GM18873 (cell line): Measurements from ENCODE around the gene ADRA2B.
"Not testable (repeated sequence)": the region's sequence is repeated elsewhere in the genome, so short reads cannot be mapped to it uniquely, and the experiment has no call there.

Experiments
- ATAC-seq: cut with Tn5 transposase; IDR thresholded peaks from one replicate; pipeline ENCODE4 v1.9.1; 2021; ENCODE audit warnings: mild to moderate bottlenecking, moderate library complexity, moderate number of reproducible peaks; ENCODE audit not compliant: unreplicated experiment, low FRiP score

The ADRA2B gene

DNA sequence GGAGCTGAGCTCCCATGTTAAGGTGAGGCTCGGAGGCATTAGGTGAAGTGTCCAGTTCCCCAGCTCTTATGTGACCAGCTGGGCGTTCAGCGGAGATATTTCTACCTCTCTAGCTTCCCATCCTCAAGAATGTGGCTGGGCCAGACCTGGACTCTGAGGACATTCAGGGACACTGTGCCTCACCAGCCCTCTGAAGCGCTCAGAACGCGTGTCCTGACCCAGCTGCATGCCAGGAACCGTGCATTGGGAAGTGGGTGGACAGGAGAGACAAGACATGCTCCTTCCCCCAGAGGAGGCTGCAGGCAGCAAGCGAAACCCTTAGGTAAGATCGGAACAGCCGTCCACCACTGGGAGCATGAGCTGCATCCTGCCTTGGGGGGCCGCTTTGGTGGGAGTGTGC is 43.6 kb downstream of the ADRA2B start:
- ATAC-seq, result no peak

DNA sequence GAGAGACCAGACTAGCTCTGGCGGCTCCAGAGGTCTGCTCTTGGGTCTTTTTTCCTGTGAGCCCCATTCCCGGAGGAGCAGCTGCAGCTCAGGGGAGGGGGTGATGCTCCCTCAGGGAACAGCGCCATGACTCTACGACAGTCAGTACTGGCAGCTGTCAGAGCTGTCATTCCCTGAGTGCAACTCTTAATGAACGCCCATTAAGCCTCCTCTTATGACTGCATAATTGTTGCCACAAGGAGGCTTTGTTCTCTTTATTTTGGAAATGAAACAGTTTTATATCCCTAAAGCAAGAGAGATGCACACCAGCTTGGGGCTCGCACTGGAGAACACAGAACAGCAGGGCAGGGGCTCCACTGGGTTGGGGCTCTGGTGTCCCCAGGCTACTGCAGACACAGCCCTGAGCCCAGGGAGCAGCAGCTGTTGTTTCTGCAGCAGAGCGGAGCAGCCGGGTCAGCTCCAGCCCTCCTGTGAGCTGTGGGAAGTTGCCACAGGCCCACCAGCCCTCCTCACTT is 44.3 kb downstream of the ADRA2B start:
- not testable (repeated sequence) for ATAC-seq

DNA sequence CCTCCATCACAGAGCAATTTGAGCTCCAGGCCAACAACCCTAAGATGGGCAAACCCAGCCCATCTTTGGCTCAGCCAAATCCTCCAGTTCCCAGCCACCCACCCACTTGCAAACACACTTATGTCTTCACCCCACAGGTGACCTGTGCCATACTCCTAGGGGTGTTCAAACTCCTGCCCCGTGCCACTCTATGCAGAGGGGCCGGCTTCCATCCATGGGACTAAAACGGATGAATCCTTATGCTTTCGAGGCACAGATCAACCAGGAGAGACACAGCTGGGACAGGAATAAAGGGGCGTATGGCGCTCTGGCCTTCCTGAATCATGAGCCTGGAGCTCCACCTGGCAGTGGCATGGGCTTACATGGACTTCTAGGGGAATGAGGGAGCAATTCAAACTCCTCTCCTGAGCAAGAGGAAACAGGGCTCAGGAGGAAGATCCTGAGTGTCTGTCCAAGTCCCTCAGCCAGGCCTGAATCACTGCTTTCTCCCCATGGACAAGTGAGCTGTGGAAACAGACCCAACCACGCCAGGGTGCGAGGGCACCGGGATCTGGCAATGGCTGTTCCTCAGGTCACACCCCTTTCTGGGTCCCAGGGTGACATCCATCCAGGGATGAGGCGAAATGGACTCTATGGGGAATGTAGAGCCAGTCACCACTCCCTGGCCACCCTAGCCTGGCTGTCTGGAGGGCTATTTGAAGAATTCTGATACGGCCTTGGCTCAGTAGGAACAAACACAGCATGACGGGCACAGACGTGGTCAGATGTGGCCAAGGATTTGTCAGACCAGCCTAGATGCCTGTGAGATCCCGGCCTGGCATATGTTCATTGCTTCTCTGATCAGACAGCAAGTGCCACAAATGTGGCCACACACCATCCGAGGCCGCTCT is 45.0 kb downstream of the ADRA2B start:
- not testable (repeated sequence) for ATAC-seq

DNA sequence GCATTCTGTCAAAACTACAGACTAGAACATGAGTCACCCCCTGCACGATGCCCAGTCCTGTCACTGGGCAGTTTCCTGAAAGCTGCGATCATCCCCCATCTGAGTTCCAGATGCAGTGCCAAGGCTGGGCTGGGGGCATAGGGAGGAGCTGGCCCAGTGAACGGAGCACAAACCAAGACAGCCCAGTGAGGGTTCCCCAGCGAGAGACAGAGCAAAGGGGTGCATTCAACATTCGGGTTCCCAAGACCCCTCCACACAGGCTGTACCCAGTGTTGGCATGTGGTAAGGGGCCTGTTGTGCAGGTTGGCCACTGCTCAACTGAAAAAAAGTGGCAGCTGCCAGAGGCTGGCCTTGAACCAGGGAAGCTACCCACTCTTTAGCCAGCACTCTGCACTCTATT is 46.0 kb downstream of the ADRA2B start:
- not testable (repeated sequence) for ATAC-seq

DNA sequence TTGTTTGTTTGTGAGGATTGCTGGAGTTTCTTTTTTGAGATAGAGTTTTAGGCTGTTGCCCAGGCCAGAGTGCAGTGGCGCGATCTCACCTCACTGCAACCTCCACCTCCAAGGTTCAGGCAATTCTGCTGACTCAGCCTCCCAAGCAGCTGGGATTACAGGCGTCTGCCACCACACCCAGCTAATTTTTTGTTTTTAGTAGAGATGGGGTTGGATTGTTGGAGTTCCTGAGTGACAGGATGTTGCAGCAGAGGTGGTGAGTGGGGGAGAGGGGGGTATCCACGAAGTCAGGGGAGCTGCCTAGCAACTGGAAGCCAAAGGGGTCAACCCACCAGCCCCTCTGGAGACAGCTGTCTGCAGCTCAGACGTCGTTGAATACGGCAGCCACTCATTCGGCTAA is 46.5 kb downstream of the ADRA2B start:
- ATAC-seq, result not testable (repeated sequence)

DNA sequence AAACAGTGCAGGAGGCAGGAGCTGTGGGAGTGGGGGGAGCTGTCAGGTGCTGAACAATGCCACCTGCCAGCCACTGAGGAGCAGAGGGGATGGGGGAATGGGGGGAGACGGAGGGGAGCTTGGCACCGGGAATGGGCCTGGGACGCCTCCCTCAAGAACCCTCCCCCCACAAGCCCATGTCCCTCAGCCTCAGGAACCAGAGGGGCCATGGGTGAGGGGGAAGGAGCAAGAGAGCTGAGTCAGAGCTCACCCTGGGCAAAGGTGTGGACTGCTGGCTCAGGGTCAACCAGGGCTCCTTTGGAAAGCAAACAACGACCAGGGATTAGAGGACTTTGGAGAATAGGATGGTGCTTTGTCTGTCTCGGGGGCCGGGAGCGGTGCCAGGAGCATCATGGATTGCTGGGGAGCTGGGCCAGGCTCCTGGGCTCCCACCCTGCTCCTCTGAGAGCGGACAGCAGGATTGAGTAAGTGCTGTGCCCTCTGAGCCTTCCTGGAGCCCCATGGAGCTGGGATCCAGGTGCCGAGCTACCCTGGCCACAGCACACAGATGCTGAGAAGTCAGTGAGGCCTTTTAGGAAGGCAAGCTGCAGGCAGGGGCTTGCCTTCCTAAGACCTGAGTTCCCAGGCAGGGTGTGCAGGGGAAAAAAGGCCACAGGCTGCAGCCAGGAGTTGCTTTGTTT is 48.3 kb downstream of the ADRA2B start:
- not testable (repeated sequence) for ATAC-seq

DNA sequence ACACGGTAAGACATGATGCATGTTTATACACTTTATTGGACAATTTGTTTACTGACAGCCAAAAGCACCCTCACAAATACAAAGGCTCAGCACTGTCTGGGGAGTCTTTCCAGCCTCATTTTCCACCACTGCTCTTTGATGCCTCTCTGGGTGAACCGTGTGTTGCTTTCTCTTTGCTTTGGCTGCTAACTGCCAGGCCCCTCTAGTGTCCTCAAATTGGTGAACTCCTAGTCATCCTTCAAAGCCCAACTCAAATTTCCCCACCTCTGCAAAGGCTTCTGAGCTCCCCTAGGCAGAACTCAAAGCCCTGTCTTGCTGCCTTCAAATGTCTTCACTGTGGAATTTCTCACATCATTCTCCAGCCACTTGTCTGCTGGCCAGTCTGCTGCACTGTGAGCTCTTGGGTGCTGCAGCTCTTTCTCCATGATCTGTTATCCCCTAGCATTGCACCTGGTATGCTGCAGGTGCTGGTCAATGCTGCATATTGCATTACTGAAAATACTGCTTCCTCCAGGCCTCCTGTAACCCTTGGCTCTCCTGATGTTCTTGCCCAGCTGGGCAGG is 49.2 kb downstream of the ADRA2B start:
- ATAC-seq, result not testable (repeated sequence)

DNA sequence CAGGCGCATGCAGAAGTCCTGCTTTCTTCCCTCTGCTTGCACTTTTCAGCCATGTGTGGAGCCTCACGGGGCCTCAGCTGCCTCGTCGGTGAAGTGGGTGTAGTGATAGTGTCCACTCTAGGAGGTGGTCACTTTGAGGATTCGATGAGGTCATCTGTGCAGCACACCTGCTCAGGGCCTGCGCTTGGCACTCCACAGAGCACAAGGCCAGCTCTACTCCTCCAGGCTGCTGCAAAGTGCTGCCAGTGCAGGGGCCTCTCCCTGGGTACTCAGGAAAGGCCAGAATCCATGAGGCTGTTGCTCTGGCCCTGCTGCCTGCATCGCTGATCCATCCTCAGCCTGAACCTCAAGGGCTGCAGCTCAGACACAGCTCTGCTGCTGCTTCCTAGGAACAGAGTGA is 49.9 kb downstream of the ADRA2B start:
- ATAC-seq, result not testable (repeated sequence)

DNA sequence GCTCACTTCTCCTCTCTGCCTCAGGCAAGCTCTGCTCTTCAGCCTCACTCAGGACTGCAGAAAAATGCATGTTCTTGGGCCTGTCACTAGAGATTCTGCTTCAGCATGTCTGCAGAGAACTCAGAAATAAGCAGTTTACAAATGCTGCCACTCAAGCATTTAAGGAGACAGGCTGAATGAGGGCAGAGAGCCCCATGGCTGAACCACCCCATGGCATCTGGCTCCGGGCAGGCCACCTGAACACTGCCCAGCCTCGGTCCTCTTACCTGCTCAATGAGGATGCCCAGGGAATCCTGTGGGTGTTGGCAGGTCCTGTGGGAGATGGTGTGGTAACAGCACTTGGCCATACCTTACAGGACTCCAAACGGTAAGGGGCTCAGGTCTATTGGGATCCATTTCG is 50.4 kb downstream of the ADRA2B start:
- not testable (repeated sequence) for ATAC-seq

DNA sequence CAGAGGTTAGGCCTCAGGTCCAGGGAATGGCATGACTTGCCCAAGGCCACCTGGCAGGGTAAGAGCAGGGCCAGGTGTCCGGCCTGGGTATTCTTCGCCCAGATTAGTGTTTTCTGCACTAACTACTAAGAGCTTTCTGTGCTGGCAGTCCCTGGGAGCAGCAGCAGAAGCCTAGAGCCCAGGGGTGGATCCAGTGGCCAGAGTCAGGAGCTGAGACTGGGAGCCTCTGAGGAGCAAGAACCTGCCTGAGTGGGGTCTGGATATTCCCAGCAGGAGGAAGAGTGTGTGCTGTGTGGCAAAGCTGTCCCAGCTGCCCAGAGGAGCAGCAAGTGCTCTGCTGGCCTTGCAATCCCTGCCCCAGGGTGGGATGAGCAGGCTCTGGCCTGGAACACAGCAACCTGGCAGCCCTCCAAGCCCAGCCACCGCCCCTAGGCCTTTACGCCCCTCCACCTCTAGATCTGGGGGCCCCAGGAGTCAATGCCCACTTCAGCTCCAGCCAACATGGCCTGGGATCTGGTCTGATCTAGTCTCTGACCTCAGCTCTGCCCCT is 50.9 kb downstream of the ADRA2B start:
- ATAC-seq, result no peak

DNA sequence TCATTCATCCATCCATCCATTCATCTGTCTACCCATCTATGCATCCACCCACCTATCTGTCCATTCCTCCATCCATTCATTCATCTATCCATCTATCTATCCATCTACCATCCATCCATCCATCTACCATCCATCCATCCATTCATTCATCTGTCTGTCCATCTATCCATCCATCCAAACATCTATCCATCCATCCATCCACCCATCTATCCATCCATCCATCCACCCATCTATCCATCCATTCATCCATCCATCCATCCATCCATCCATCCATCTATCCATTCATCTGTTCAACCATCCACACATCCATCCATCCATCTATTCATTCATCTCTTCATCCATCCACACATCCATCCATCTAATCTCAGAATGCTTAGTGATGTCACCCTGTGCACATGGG is 51.6 kb downstream of the ADRA2B start:
- not testable (repeated sequence) for ATAC-seq

DNA sequence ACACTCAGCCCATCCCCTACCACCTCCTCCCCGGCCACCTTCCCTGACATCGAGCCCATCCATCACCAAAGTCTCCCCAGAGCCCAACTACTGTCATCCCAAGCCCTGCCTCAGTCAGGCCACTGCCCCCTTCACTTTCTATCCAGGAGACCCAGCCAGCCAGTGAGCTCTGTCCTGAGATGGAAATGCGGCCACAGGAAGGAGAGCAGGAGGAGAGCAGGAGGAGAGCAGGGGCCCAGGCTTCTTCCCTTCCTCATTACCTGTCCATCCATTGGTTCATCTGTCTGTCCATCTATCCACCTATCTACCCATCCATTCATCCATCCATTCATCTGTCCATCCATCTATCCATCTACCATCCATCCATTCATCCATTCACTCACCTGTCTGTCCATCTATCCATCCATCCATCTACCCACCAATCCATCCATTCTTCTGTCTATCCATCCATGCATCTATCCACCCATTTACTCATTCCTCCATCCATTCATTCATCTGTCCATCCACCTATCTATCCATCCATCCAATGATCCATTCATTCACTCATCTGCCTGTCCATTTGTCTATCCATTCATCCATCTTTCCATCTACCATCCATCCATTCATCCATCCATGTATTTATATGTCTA is 52.2 kb downstream of the ADRA2B start:
- not testable (repeated sequence) for ATAC-seq

DNA sequence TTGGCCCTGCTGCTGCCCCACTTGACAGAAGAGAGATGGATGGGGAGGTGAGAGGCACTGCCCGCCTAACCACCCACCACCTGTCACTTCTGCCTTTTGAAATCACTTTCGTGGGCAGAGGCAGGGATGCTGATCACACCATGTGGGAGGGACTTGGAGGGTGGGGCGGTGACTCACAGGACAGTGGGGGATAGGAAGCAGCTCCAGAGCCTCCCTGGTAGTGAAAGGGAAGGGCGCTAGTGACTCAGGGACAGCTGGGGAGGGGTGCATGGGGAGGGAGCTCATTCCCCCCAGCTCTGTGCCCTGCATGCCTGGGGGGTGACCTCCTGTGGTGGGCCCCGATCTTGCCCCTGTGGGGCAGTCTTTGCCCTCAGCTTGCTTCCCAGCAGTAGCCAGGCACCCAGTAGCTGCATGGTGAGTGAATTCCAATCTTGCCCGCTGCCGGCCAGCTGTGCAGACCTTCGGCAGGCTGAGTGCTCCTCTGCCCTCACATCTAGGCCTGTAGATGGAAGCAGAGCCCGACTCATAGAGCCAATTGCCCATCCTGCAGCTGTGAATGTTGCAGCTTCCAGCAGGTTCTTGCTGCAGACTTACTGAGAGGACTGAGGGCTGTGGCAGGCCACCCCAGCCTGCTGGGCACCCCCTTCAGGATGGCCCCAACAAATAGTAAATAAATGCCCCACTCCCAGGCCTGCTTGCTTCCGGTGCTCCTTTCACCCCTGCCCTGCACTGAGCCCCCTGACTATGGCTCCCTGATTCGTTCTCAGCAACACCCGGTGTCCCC is 53.1 kb downstream of the ADRA2B start:
- ATAC-seq, result not testable (repeated sequence)
